ENCODE data around the gene MLPH.

Gene MLPH

DNA sequence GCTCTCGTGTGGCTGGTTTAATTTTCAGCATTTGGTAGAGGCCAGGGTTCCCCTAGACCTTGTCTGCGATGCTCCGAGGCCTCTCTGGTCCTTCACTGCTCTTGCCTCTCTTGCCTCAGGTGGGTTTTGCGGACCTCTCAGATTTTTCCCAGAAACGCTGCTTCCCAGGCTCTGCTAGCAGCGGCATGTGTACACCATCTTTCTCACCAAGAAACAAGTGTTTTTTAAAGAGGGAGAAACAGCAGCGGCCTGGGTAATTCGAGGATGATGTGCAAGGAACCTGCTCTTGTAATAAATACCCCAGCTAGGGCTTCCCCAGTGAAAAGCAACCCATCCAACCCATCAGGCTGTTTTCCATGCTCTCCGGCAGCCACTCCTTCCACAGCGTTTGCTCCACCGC, 39.6 kb upstream of the MLPH start:
- TF ChIP-seq TAF1 (IDR thresholded peaks at IDR 0.05; ENCODE audit: low read depth) (no peak), CREB1 (IDR thresholded peaks at IDR 0.05; ENCODE audit: low read depth) (no peak), CEBPB (IDR thresholded peaks at IDR 0.05) (no peak), USF1 (IDR thresholded peaks at IDR 0.05) (no peak), YY1 (IDR thresholded peaks at IDR 0.05; ENCODE audit: low read depth) (no peak), ZBTB7A (IDR thresholded peaks at IDR 0.05; ENCODE audit: low read depth) (no peak), NFIC (IDR thresholded peaks at IDR 0.05) (no peak), EGR1 (IDR thresholded peaks at IDR 0.05) (no peak), MAX (IDR thresholded peaks at IDR 0.05) (no peak), EP300 (IDR thresholded peaks at IDR 0.05; ENCODE audit: borderline replicate concordance) (no peak), TEAD4 (IDR thresholded peaks at IDR 0.05) (no peak), TCF12 (IDR thresholded peaks at IDR 0.05; ENCODE audit: low read depth) (no peak)
- TF ChIP-seq, protein P1, sequence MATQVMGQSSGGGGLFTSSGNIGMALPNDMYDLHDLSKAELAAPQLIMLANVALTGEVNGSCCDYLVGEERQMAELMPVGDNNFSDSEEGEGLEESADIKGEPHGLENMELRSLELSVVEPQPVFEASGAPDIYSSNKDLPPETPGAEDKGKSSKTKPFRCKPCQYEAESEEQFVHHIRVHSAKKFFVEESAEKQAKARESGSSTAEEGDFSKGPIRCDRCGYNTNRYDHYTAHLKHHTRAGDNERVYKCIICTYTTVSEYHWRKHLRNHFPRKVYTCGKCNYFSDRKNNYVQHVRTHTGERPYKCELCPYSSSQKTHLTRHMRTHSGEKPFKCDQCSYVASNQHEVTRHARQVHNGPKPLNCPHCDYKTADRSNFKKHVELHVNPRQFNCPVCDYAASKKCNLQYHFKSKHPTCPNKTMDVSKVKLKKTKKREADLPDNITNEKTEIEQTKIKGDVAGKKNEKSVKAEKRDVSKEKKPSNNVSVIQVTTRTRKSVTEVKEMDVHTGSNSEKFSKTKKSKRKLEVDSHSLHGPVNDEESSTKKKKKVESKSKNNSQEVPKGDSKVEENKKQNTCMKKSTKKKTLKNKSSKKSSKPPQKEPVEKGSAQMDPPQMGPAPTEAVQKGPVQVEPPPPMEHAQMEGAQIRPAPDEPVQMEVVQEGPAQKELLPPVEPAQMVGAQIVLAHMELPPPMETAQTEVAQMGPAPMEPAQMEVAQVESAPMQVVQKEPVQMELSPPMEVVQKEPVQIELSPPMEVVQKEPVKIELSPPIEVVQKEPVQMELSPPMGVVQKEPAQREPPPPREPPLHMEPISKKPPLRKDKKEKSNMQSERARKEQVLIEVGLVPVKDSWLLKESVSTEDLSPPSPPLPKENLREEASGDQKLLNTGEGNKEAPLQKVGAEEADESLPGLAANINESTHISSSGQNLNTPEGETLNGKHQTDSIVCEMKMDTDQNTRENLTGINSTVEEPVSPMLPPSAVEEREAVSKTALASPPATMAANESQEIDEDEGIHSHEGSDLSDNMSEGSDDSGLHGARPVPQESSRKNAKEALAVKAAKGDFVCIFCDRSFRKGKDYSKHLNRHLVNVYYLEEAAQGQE (IDR thresholded peaks at IDR 0.05; ENCODE audit: low read depth) = no peak

DNA sequence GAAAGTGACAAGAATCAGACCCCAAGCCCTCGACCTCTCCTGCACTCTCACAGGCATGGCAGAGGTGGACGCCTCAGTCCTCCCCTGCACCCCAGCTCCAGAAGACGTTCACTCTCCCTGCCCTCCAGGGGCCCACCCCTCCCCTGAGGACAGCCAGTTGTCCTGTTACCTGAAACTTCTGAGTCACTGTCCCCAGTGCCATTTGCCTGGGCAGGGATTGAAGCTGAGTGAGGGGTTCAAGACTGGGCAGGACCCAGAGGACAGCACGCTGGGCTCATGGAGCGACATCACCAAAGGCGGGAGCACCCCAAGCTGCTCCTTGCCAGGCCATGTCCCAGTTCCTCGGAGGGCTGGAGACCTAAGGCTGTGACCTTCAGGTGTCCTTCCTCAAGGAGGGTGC, 38.9 kb upstream of the MLPH start:
- TF ChIP-seq EP300 (IDR thresholded peaks at IDR 0.05; ENCODE audit: borderline replicate concordance) = no peak
- TF ChIP-seq USF1 (IDR thresholded peaks at IDR 0.05) = no peak
- TF ChIP-seq YY1 (IDR thresholded peaks at IDR 0.05; ENCODE audit: low read depth) = no peak
- no peak for TF ChIP-seq ZBTB7A (IDR thresholded peaks at IDR 0.05; ENCODE audit: low read depth)
- TF ChIP-seq, protein P1 (IDR thresholded peaks at IDR 0.05; ENCODE audit: low read depth) = no peak
- no peak for TF ChIP-seq TAF1 (IDR thresholded peaks at IDR 0.05; ENCODE audit: low read depth)
- no peak for TF ChIP-seq RAD21 (IDR thresholded peaks at IDR 0.05; ENCODE audit: low read depth)
- no peak for TF ChIP-seq TCF12 (IDR thresholded peaks at IDR 0.05; ENCODE audit: low read depth)
- TF ChIP-seq CREB1 (IDR thresholded peaks at IDR 0.05; ENCODE audit: low read depth) = no peak
- TF ChIP-seq MAX (IDR thresholded peaks at IDR 0.05) = no peak

DNA sequence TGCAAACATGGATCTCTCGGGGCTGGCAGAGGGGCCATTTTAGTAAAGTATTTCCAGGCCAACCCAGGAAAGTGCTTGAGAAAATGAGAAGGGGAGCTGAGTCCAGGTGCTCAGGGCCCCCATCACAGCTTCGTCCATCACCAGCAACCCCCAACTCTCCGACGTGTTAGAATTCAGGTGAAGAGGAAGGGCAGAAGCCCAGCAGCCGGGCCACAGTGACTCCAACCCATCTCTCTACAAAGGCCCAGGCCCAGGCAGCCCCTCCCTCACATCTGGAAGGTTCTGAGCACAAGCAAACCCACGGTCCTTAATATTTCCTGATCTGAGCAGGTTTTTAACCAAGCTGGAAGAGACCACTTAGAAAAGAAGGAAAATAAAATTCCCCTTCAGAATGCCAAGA, 38.4 kb upstream of the MLPH start:
- TF ChIP-seq RAD21 (IDR thresholded peaks at IDR 0.05; ENCODE audit: low read depth) (no peak), EGR1 (IDR thresholded peaks at IDR 0.05) (no peak), FOXM1 (IDR thresholded peaks at IDR 0.05; ENCODE audit: borderline replicate concordance, low read depth) (no peak), EP300 (IDR thresholded peaks at IDR 0.05; ENCODE audit: borderline replicate concordance) (no peak), YY1 (IDR thresholded peaks at IDR 0.05; ENCODE audit: low read depth) (no peak), USF1 (IDR thresholded peaks at IDR 0.05) (no peak), TAF1 (IDR thresholded peaks at IDR 0.05; ENCODE audit: low read depth) (no peak), TEAD4 (IDR thresholded peaks at IDR 0.05) (no peak), CEBPB (IDR thresholded peaks at IDR 0.05) (no peak), MAX (IDR thresholded peaks at IDR 0.05) (no peak), ZBTB7A (IDR thresholded peaks at IDR 0.05; ENCODE audit: low read depth) (no peak), NFIC (IDR thresholded peaks at IDR 0.05) (no peak), CREB1 (IDR thresholded peaks at IDR 0.05; ENCODE audit: low read depth) (no peak)
- TF ChIP-seq, protein P1 (IDR thresholded peaks at IDR 0.05; ENCODE audit: low read depth) = no peak
